Activated T-cell treated with anti-CD3 and anti-CD28 coated beads for 48 hours (primary cell): ENCODE measurements around the gene ICE1.
"Not testable (repeated sequence)": the region's sequence is repeated elsewhere in the genome, so short reads cannot be mapped to it uniquely, and the experiment has no call there.

Source experiments
- DNase-seq: peaks from one replicate; pipeline ENCODE4 v3.0.0-alpha.2; 2020; ENCODE audit warnings: low read depth

The ICE1 gene

DNA sequence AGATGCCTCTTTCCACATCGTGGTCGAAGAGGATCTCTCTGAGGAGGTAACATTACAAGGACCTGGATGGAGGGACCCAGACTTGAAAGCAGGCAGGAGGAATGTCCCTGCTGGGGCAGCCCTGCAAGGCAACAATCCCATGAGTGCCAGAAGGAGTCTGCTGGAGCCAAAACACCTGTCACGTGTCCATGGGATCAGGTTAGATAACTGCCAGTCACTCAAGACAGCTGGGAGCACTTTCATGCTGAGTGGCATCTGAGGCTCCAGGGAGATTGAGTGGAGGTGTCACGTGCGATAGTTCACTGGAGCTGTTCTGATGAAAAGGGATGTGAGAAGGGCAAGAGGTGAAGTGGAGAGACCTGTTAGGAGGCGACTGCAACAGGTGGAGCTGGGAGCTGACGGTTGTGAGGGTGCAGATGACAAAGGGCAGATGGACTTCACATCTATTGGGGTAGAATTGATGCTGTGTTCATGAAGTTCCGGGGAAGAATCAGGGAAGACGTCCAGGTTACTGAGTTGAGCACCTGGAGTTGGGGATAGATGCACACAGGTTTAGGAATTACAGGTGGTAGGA, 68.4 kb downstream of the ICE1 start:
- DNase-seq = no peak

DNA sequence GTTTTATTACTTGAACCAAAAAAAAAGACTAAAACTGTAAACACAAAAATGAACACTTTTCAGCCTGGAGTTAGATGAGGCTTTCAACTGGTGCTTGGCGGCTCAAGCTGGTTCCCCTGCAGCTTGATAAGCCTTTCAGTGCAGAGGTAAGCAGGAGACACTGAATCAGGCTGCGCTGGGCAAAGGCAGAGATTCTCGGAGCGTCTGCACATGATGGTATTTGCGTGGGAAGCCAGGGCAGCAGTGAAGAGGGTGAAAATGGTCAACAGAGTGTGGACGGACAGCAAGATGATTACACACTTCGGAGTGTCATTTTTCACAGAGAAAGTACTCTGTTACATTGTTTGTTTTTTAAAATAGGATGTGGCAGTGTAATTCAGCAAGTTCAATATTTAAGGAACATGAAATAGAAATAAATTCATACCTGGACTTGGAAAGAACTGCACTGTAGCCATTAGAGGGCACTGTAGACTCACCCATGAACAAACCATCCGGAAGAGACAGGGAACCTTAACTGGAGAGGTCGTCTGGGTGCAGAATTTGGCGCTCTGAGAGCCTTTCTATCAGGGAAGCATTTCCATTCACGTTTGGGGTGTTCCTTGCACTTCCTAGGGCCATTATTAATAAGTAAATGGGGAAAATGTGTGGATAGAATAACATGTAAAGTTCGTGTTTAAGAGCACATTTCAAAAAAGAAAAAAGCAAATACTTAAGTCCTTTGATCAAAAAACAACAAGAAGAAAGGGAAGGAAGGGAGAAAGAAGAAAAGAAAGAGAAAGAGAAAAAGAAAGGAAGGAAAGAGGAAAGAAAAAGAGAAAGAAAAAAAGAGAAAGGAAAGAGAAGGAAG, 69.8 kb downstream of the ICE1 start:
- DNase-seq = peak; percentile 8

DNA sequence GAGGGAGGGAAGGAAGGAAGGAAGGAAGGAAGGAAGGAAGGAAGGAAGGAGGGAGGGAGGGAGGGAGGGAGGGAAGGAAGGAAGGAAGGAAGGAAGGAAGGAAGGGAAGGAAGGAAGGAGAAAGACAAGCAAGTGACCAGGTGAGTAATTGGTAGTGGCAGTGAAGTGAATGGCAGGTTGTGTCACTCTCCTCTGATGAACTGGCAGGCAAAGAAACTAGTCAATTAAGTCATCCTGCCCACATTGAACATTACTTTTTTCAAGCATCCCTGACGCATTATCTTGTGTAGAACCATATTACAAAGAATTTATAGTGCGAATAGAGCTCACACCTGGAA, 70.4 kb downstream of the ICE1 start:
- DNase-seq = not testable (repeated sequence)

DNA sequence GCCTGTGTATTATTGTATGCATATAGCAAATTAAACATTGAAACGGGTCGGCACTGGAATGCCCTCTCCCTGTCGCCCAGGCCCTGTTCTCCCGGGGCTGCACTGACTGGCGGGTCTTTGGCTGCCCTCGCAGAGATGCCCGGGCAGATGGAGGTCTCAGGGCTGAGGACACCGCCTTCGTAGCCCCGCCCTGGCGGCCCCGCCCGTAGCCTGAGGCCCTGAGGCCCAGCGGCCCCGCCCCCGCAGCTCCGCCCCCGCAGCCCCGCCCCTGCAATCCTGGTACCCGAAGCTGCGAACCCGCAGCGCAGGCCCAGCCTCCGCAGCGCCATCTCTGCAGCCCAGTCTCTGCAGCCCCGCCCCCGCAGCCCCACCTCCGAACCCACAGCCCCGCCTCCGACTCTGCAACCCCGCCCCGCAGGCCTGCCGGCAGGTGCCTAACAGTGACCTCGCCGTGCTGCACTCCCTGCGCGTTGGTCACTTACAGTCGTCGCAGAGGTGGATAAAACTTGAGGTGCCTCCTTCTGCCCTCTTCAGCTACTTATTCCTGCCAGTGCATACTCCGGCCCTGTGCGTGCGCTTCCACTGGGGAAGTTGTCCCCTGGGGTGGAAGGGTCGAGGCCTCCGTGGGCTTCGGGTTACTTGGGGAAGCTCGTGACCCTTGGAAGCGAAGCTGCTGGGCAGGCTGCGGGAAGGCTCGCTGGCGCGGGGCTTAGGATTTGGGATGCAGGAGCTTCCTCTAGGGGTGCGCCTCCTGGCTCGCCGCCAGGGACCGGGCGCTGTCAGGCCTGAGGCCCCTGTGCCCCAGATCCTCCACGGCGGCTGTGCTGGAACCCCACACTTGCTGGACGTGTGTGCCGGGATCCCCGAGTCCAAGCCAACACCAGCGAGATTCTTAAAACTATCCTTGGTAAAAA, 72.3 kb downstream of the ICE1 start:
- peak; percentile 70 for DNase-seq

DNA sequence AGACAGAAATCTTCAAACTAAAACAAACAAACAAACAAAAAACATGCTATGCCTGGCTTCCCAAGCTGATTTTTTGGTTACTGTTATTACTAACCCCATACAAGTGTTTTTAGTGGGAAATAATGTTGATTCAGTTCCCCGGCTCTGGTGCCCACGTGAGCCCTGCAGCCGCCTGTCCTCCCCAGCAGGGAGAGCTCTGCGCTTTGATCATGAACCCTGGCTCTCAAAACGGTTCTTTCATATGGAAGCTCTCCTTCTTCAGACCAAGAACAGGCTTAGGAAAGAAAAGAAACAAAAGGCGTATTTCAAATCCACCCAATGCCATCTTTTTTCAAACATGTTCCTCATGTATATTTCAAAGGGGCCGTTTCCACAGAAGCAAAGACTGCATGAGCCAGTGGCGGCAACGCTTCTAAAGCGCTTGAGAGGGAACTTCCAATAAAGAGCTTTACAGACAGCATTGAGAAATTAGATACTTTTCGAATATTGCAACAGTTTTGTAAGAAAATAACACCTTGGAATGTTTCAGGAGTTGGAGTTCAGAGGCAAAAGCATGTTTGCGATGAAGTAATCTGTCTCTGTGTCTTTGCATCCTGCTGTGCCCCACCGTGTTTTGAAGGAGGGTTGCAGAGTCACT, 74.8 kb downstream of the ICE1 start:
- DNase-seq = peak; percentile 9

DNA sequence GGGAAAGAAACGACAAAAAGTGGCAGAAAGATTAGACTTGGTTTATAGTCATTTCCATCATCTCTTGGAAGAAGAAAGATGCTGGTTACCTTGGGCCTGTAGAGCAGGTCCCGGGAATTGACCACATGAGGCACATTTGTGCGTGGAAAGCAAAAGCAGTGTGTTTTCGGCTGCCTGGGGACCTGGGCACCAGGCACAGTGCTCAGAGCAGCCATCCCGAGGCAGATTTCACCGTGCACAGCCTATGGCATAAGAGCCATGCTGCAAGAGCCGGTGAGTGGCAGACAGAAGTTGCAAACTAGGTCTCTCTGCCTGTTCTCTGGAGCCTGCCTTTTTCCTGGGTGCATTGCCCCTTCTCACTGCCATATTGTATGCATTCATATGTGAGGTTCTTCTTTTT, 77.0 kb downstream of the ICE1 start:
- no peak for DNase-seq

DNA sequence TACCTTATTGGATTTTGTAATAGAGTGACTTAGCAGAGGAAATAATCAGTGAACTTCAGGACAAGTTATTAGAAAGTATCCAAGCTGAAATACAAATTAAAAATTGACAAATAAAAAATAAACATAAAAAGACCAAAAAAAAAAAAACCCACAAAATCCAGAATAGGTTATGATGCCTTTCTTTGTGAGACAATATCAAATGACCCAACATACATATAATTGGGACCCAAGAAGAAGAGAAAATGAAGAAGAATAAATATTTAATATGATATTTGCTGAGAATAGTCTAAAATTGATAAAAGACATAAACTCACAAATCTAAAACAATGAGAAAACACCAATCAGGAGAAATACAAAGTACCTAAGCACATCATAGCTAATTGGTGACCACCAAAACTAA, 81.8 kb downstream of the ICE1 start:
- DNase-seq = no peak

DNA sequence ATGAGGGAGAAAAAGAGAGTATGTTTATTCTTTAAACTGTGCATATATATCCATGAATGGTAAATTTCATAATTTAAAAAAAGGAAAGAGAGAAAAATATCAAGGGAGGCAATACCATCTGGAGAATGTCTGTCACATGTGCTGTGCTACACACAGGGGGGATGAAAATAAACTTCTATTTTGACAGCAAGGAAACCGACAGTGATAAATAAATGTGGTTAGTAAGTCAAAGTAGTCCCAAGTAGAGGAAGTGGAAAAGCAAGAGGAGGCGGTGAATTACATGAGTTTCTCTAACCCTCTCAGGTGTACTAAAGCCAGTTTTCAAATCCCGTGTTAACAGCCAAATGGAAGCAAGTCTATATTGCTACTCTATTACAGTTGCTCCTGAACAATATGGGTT, 83.3 kb downstream of the ICE1 start:
- DNase-seq = no peak

DNA sequence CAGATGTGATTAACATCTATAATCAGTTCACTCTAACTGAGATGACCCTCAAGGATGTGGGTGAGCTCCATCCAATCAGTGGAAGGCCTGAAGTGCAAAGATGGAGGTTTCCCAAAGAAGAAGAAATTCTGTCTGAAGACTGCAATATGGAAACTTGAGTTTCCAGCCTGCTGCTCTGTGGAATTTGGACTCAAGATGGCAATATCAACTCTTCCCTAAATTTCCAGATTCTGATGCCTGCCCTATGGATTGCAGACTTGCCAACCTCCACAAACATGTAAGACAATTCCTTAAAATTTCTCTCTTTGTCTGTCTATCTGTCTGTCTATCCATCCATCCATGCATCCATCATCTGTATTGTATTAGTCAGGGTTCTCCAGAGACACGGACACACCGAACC, 85.9 kb downstream of the ICE1 start:
- no peak for DNase-seq

DNA sequence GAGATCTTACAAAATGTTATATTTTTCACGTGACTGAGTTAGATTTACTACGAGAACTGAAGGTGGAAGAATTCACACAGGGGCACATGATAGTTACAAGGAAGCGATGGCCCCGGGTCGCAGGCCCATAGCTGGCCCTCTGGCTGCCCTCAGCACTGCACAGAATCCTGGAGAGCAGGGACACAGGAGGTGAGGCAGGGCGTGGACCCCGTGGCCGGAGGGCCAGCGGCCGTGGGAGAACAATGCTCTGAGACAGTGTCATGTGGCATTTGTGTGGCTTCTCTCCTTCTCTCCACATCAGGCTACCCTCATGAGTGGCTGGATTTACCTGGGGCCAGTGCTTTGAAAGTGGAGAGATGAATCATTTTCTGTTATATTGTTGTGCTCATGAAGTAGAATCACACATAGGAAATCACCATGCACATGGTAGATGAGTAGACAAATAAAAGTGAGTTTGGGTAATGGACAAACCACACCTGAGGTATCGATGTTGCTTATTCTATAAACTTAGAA, 89.5 kb downstream of the ICE1 start:
- DNase-seq = no peak

DNA sequence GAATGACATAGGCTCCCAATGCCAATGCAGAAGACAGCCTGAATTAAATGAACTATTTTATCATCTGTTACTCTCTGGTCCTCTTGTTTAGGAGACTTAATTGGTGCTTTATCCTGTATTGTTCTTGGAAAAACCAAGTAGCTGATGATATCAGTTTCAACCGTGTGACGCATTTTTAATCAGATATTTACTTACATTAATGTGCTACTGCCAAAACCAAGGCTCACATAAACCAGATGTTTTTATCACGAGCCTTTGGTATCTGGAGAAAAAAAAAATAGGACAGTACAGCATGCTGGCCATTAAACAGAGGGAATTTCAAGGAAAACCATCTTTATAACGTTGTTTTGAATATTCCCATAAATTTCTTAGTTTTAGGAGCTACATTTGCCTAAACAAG, 90.1 kb downstream of the ICE1 start:
- no peak for DNase-seq

DNA sequence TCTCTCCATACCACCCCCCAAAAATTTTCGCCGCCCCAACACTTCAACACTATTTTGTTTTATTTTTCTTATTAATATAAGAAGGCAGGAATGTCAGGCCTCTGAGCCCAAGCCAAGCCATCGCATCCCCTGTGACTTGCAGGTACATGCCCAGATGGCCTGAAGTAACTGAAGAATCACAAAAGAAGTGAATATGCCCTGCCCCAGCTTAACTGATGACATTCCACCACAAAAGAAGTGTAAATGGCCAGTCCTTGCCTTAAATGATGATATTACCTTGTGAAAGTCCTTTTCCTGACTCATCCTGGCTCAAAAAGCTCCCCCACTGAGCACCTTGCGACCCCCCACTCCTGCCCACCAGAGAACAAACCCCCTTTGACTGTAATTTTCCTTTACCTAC, 98.1 kb downstream of the ICE1 start:
- not testable (repeated sequence) for DNase-seq

DNA sequence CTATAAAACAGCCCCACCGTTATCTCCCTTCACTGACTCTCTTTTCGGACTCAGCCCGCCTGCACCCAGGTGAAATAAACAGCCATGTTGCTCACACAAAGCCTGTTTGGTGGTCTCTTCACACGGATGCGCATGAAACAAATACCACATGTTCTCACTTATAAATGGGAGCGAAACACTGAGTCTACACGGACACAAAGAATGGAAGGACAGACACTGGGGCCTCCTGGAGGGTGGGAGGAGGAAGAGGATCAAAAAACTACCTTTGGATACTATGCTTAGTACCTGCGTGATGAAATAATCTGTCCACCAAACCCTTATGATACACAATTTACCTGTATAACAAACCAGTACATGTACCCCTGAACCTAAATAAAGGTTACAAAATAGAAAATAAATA, 98.6 kb downstream of the ICE1 start:
- DNase-seq = no peak

DNA sequence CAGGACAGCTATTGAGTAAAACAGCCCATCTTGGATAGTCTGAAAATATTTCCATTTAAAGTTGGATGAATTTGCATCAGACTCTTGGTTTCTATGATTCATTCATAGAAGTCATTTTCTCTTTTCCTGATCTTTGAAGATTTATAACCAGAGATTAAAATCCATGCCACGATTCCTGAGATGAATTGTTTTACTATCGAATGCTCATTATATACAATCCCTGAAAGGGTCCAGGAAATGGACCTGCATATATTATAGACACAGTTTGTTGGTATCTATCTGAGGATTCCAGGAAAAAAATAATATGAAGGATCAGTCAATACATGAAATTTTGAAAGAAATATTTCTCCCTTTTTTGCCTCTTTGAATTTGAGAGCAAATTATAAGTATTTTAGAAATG, 99.0 kb downstream of the ICE1 start:
- DNase-seq = no peak

DNA sequence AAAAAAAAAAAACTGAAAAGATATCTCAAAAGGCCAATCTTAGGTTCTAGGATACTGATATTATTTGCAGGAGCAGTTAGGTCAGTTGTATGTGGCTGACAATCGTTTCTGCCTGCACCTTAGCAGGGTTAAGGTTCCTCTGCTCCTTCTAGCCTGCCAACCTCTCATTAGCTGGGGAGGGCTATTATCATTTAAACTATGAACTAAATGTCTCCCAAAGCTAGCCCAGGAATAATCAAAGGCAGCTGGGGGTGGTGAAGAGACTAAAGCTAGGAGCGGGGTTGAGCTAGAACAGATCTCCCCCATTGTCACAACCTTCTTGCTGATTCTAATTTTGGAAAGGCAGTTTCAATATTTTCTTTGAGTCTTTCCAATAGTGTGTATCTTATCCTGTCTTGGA, 99.9 kb downstream of the ICE1 start:
- DNase-seq = no peak

DNA sequence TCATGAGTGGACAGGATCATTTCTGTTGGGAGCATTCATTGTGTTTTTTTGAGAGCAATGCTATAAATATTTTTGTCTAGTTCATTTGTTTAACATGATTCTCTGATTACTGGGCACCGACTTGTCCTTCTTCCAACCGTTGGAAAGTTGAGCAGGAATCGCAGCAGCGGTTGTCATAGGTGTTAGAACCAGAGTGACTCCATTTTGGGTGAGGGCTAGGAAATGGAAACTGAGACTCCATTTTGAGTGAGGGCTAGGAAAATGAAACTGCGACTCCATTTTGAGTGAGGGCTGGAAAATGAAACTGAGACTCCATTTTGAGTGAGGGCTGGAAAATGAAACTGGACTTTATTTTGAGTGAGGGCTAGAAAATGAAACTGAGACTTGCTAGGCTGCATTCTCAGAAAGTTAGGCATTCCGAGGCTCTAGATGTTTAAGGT, 100.6 kb downstream of the ICE1 start:
- DNase-seq = no peak

DNA sequence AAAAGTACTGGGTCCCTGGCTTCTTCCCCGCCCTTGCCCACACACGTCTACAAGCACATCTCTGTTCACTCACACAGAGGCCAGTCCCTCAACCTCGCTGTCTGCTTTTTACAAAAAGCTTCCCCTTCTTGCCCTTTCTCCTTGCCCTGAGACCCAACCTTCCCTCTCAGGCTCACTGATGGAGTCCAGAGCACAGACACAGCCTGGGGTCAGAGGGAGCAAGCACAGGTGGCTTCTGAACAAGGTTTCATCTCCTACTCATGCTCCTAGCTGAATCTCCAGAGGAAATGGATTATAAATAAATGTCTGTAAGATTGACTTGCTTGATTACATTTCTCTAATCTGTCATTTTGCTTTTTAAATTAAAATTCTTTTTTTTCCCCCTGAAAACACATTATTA, 101.8 kb downstream of the ICE1 start:
- no peak for DNase-seq

DNA sequence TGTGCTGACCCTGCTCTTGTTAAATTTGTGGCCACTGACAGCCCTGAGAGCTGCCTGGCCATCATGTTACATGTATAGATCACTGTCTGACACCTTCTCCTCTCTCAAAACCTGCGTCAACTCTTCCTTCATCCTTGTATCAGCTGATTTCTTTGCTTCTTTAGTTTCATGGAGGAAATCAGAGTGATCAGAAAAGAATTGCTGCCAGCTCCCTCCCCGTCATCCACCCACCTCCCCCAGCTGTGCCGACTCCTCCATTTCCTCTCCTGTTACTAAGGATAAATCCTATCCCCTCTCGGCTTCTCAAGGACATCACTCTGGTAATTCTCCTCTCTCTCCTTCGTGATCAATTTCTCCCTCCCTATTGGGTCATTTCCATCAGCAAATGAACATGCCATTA, 108.9 kb downstream of the ICE1 start:
- DNase-seq = no peak

DNA sequence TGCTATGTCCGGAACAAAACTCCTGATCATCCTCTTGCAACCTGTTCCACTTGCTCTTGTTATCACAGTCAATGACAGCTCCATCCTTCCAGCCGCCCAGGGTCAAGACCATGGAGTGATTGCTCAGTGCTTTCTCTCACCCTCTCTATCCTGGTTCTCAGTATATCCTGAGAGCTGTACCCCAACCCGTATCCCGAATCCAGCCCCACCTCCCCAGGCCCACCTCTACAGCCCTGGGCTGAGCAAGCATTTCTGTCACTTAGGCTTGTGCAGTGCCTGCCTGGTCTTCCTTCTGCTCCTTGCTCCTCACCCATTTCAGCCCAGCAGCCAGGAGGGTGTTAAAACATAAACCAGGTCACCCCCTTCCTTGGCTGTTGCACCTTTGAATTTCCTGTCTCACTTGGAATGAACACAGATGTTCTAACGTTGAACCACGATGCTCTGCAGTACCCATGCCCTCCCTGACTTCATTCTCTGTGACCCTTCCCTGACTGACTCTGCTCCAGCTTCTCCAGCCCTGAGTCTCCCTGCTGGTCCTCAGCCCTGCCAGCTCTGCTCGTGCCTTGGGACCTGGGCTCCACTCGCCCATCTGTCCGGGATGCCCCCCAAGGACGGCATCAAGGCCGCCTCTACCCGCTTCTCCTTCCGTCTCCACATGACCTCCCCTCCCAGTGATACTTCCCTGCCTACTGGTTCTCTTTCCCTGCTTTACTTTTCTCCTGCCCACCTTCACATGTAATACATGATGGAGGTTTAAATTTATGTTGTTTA, 110.0 kb downstream of the ICE1 start:
- no peak for DNase-seq

DNA sequence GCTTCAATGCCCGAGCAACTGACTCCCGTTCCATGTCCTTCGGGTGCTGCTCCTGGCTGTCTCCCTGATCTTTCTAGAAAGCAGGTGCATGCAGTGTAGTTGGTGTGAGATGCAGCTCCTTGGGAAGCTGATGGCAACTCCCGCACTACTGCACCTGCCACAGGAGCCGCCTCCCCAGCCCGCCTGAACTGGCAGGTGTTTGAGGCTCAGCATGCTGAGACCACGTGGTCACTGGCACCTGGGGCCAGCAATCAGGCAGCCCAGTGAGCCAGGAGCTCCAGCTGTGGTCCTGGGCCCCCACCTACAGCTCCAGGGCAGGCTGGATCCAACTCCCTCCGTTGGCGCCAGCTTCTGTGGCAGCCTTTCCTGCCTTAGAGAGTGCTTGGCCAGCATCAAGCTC, 111.5 kb downstream of the ICE1 start:
- DNase-seq = no peak

DNA sequence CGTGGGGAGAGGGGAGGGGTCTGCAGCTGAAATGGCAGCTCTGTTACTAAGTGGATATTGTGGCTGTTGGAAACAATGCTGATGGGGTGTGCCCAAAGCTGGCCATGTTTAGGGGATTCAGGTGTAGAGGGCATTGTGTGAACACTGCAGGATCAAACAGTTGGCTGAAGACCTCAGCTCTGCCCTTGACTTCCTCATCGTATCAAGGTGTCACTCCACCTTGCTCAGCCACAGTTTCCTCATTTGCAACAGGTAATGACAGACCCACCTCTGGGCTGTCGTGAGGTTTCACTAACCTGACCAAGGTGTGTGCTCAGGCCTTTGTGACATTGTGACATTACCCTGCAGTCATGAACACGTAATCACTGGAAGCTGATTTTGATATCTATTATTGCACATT, 111.9 kb downstream of the ICE1 start:
- no peak for DNase-seq

DNA sequence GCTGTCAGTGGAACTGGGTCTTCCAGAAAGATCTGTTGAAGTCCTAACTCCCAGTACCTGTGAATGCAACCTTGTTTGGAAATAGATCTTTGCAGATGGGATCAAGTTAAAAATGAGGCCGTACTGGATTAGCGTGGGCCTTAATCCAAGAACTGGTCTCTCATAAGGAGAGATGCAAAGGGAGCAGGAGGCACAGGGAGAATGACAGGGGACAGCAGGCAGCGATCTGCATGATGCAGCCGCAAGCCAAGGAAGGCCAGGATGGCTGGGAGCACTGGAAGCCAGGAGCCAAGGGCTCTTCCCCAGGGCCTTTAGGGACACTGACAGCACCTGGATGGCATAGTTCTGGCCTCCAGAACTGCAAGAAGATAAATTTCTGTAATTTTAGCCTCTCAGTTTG, 114.4 kb downstream of the ICE1 start:
- no peak for DNase-seq
